D721Med (cell line): Measurements from ENCODE around the gene PAN3.

Source experiments
- DNase-seq: peaks from one replicate; pipeline ENCODE4 v3.0.0; 2011; ENCODE audit warnings: low spot score; ENCODE audit not compliant: insufficient read length
- FAIRE-seq: peaks from 2 replicates; lab custom pipeline; 2011; peaks lifted over from hg19 to GRCh38; lab: Jason Lieb, UNC
- CTCF ChIP-seq: IDR thresholded peaks from 2 replicates; pipeline ENCODE4 v1.5.1; 2012; ENCODE audit warnings: mild to moderate bottlenecking, control low read depth; ENCODE audit not compliant: insufficient read depth; ENCODE audit errors: missing control alignments

PAN3 gene

GRCh38 chr13:28283600-28283999 is 145.3 kb downstream of the PAN3 start:
- DNase-seq (no peak), FAIRE-seq (no peak)
- no peak for TF ChIP-seq CTCF

- no peak for FAIRE-seq
- no peak for TF ChIP-seq CTCF
- DNase-seq = no peak
Measured at GRCh38 chr13:28286263-28286662, 147.9 kb downstream of the PAN3 start.

DNA sequence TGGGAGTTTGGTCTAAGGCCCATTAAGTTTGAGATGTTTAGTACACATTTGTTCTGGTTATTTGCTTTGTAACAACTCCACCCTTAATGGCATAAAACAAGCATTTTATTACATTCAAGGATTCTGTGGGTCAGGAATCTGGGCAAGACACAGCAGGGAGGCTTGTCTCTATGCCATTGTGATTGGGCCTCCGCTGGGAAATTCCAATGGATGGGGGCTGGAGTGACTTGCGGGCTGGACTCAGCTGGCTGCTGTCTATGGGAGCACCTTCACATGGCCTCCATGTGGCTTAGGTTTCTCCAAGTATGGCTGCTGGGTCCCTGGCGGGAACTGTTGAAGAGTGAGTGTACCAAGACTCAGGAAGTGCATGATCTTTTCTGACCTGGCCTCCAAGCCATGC is 159.0 kb downstream of the PAN3 start:
- FAIRE-seq (no peak), DNase-seq (no peak)
- no peak for TF ChIP-seq CTCF

- FAIRE-seq = no peak
- no peak for DNase-seq
- no peak for TF ChIP-seq CTCF
Measured at GRCh38 chr13:28299916-28300315, 161.6 kb downstream of the PAN3 start.

- no peak for TF ChIP-seq CTCF
- FAIRE-seq (no peak), DNase-seq (no peak)
Measured at GRCh38 chr13:28301839-28302238, 163.5 kb downstream of the PAN3 start.

DNA sequence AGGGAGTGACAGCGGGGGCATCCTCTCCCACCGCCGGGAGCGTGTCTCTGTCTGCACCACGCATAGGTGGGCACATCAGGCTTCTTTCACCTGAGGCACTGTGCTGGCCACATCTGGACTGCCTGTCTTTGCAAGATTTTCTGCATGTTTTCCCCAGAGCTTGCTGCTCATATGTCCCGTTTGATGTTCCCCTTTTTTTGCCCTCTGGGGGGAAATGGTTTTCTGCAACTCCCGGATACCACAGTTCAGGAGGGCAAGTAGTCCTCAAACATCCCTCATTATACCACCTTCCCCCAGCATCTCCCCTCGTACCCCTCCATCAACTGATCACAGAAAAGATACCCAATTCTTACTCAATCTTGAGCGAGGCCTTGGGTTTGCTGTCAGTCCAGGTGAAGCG is 168.0 kb downstream of the PAN3 start:
- FAIRE-seq (no peak), DNase-seq (no peak)
- no peak for TF ChIP-seq CTCF

- FAIRE-seq (no peak), DNase-seq (no peak)
- TF ChIP-seq CTCF = no peak
Measured at GRCh38 chr13:28313579-28313978, 175.2 kb downstream of the PAN3 start.
